Activated naive CD8-positive, alpha-beta T cell (primary cell): Measurements from ENCODE around the gene SPATA16.
"Not testable (repeated sequence)": the region's sequence is repeated elsewhere in the genome, so short reads cannot be mapped to it uniquely, and the experiment has no call there.

Experiments
- H3K27ac Mint-ChIP-seq: one replicate; pipeline ENCODE4 v1.8.0; 2021; ENCODE audit warnings: mixed read lengths
- H3K27me3 Mint-ChIP-seq: one replicate; pipeline ENCODE4 v1.8.0; 2021; ENCODE audit warnings: mixed read lengths
- H3K36me3 Mint-ChIP-seq: one replicate; pipeline ENCODE4 v1.8.0; 2021; ENCODE audit warnings: mixed read lengths
- H3K4me1 Mint-ChIP-seq: one replicate; pipeline ENCODE4 v1.8.0; 2021; ENCODE audit warnings: low read depth, mixed read lengths
- H3K4me3 Mint-ChIP-seq: one replicate; pipeline ENCODE4 v1.8.0; 2021; ENCODE audit warnings: mild to moderate bottlenecking, mixed read lengths
- H3K9me3 Mint-ChIP-seq: one replicate; pipeline ENCODE4 v1.8.0; 2021; ENCODE audit warnings: low read depth, mixed read lengths

The SPATA16 gene

GRCh38 chr3:172869784-172870518, 271.1 kb downstream of the SPATA16 start:
- H3K9me3 Mint-ChIP-seq: no peaks in the 10 kb centered on the region
- H3K27me3 Mint-ChIP-seq: peaks cover 9% of the 10 kb centered on the region
- H3K4me1 Mint-ChIP-seq: no peaks in the 10 kb centered on the region
- H3K27ac Mint-ChIP-seq: no peak overlapping the region
- no peak overlapping the region for H3K4me3 Mint-ChIP-seq
- H3K36me3 Mint-ChIP-seq: no peaks in the 10 kb centered on the region

DNA sequence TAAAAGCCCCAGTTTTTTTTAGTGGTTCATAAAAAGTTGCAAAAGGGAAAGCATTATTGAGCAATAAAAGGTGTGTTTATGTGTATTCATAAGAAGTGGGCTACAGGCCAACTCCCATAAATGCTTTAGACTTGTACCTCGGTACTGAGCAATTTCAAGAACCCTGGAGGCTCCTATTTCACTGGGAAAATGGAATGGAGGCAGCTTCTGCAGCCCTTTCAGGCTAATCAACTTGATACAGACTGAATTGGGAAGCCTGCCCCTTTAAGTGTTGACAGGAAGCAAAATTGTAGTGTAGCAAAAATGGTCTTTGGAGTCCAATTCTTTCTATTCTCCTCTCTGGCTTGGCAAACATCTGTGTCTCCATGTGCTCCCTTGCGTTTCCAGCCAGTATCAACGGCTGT, 271.7 kb downstream of the SPATA16 start:
- H3K4me3 Mint-ChIP-seq: no peak overlapping the region
- no peak overlapping the region for H3K27ac Mint-ChIP-seq
- H3K36me3 Mint-ChIP-seq: no peaks in the 10 kb centered on the region
- H3K27me3 Mint-ChIP-seq: peaks cover 9% of the 10 kb centered on the region
- no peaks in the 10 kb centered on the region for H3K4me1 Mint-ChIP-seq
- no peaks in the 10 kb centered on the region for H3K9me3 Mint-ChIP-seq

GRCh38 chr3:172868582-172869200, 272.3 kb downstream of the SPATA16 start:
- Mint-ChIP-seq H3K4me1 (no peaks in the 10 kb centered on the region), H3K9me3 (no peaks in the 10 kb centered on the region), H3K36me3 (no peaks in the 10 kb centered on the region), H3K27me3 (peaks cover 10% of the 10 kb centered on the region), H3K27ac (no peak overlapping the region), H3K4me3 (no peak overlapping the region)

DNA sequence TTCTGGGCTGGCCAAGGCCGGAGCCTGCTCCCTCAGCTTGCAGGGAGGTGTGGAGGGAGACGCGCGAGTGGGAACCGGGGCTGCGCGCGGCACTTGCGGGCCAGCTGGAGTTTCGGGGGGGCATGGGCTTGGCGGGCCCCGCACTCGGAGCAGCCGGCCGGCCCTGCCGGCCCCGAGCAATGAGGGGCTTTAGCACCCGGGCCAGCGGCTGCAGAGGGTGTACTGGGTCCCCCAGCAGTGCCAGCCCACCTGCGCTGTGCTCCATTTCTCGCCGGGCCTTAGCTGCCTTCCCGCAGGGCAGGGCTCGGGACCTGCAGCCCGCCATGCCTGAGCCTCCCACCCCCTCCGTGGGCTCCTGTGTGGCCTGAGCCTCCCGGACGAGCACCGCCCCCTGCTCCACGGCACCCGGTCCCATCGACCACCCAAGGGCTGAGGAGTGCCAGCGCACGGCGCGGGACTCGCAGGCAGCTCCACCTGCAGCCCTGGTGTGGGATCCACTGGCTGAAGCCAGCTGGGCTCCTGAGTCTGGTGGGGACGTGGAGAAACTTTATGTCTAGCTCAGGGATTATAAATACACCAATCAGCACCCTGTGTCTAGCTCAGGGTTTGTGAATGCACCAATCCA, 274.2 kb downstream of the SPATA16 start:
- H3K27ac Mint-ChIP-seq, H3K9me3 Mint-ChIP-seq, H3K4me3 Mint-ChIP-seq, H3K4me1 Mint-ChIP-seq, H3K36me3 Mint-ChIP-seq: not testable (repeated sequence)
- peaks cover 14% of the 10 kb centered on the region for H3K27me3 Mint-ChIP-seq

DNA sequence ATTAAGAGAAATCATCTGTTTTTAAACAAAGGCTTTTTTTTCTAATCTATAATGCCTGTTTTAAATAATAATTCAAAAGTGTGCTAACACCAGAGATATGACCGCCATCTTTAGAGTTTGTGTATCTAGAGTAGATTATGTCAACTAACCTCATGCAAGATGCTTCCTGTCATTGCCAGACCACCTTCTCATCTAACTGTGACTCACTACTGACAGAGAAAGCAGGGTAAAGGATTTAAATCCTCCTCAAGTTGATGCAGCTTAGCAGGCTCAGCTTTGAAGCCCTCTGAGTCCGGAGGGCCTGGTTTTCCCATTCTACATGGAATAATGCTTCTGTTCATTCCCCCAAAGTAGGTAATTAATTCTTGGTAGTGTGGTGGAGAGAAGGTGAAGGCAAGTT, 282.0 kb downstream of the SPATA16 start:
- H3K4me1 Mint-ChIP-seq: no peaks in the 10 kb centered on the region
- no peaks in the 10 kb centered on the region for H3K9me3 Mint-ChIP-seq
- no peaks in the 10 kb centered on the region for H3K36me3 Mint-ChIP-seq
- no peak overlapping the region for H3K27ac Mint-ChIP-seq
- H3K27me3 Mint-ChIP-seq: peaks cover 4% of the 10 kb centered on the region
- H3K4me3 Mint-ChIP-seq: no peak overlapping the region

DNA sequence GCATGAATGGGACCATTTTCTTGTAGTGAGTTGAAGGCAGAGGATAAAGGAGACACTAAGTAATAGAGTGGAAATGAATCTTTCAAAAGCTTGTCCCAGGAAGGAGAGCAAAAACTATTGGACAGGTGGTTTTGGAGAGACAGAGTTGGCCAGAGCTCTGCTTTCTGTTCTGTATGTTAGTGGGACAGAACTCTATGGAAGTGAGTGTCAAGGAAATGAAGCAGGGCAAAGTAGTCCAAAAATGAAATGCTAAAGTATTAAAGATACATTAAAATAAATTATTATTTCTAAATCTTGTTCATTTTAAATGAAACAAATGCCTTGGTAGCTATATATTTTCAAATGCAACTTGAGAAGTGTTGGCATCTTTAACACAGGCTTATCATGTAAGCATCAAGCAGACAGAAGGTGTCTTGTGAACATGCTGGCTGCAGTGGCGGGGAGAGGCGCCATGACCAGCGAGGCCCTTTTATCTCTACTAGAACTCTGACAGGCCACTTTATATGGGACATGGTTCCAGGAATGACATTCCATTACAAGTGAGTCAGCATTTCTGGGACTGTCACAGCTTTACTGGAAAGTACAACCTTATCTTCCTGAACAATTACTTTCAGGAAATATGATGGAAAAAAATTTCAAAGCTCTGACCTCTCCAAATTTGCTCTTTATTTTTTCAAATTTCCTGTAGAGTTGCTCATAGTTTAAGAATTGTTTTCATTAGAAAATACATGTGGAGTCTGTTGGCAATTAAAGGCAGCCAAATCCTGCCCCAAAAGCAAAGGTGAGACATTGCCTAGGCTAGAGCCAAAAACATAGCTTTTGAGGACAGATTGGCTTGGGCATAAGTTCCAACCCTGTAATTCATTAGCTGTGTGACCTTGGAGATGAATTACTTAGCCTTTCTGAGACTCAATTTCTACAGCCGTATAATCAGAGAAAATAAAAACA, 284.0 kb downstream of the SPATA16 start:
- no peaks in the 10 kb centered on the region for H3K36me3 Mint-ChIP-seq
- no peak overlapping the region for H3K27ac Mint-ChIP-seq
- H3K4me3 Mint-ChIP-seq: no peak overlapping the region
- no peaks in the 10 kb centered on the region for H3K9me3 Mint-ChIP-seq
- H3K27me3 Mint-ChIP-seq: peaks cover 1% of the 10 kb centered on the region
- H3K4me1 Mint-ChIP-seq: no peaks in the 10 kb centered on the region

- Mint-ChIP-seq H3K9me3 (no peaks in the 10 kb centered on the region), H3K27me3 (peaks cover 4% of the 10 kb centered on the region), H3K4me3 (no peak overlapping the region), H3K4me1 (no peaks in the 10 kb centered on the region), H3K36me3 (no peaks in the 10 kb centered on the region), H3K27ac (no peak overlapping the region)
These were observed 286.0 kb downstream of the SPATA16 start for GRCh38 chr3:172855037-172855436.

DNA sequence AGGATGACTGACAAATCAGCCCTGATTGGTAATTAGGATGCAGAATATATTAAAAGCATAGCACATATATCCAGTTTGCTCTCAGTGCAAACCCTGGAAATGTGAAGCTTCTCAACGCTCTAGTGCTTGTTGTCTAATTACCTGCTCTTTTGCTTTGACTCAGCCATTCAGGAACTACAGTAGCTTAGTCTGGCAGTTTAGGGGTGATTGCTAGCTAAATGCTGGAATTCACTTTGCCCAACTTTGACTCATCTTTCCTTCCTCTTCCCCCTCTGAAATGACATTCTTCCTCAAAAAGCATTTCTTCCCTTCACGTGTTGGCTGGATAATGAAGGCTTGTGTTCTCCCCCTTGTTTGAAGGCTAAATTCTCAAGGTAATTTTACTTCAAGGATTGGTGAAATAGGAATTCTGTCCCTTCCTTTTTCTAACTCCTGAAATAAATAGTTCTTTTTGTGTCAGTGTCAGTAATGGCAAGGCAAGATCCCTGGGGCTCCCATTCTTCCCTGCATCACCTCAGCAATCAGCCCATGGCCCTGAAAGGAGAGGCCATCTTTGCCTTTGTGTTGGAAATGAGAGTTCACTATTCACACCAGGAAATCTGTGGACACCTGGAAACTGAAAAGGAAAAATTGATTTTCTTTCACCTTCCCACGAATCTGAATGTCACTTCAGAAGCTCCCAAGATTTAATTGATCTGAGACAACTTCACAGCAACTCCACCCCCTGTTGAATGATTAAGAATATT, 286.9 kb downstream of the SPATA16 start:
- H3K9me3 Mint-ChIP-seq: no peaks in the 10 kb centered on the region
- no peaks in the 10 kb centered on the region for H3K36me3 Mint-ChIP-seq
- H3K27me3 Mint-ChIP-seq: peaks cover 4% of the 10 kb centered on the region
- no peak overlapping the region for H3K4me3 Mint-ChIP-seq
- H3K27ac Mint-ChIP-seq: no peak overlapping the region
- H3K4me1 Mint-ChIP-seq: no peaks in the 10 kb centered on the region

- H3K27me3 Mint-ChIP-seq: peaks cover 6% of the 10 kb centered on the region
- H3K36me3 Mint-ChIP-seq: no peaks in the 10 kb centered on the region
- no peak overlapping the region for H3K27ac Mint-ChIP-seq
- H3K4me1 Mint-ChIP-seq: no peaks in the 10 kb centered on the region
- no peaks in the 10 kb centered on the region for H3K9me3 Mint-ChIP-seq
- no peak overlapping the region for H3K4me3 Mint-ChIP-seq
These were observed 288.0 kb downstream of the SPATA16 start for GRCh38 chr3:172853005-172853404.

DNA sequence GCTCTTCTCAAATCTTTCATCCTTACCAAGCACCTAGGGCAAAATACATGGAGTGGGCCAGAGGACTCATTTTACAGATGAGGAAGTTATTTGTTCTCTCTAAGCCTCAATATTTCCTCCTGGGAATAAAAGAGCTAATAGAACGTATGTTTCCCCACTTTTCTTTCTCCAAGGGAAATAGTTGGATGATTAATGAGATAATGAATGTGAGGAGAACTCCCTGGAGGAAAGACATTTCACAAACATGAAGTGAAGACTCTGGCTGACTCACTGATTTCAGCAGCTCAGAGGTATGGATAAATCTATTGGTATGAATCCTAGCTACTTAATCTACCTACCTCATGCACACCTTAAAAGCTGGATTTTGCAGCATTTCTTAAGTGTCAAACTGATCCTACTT, 292.1 kb downstream of the SPATA16 start:
- H3K4me3 Mint-ChIP-seq: no peak overlapping the region
- no peaks in the 10 kb centered on the region for H3K4me1 Mint-ChIP-seq
- H3K36me3 Mint-ChIP-seq: no peaks in the 10 kb centered on the region
- no peaks in the 10 kb centered on the region for H3K9me3 Mint-ChIP-seq
- H3K27ac Mint-ChIP-seq: no peak overlapping the region
- peaks cover 8% of the 10 kb centered on the region for H3K27me3 Mint-ChIP-seq

DNA sequence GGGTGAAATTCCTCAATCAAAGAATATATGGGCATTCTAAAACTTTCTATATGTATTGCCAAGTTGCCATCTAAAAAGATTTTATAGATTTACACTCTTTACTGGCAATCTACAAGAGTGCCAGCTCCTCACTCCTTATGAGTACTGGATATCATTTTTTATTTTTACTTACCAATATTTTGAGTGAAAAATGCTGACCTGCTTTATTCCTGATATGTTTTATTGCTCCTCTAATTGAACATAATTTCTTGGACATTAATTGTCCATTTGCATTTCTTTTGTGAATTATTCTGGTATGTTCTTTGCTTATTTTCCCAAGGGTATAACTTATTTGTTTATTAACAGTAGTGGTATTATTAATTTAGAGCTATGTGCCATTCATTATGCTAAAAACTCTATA, 293.7 kb downstream of the SPATA16 start:
- no peaks in the 10 kb centered on the region for H3K4me1 Mint-ChIP-seq
- H3K9me3 Mint-ChIP-seq: no peaks in the 10 kb centered on the region
- no peak overlapping the region for H3K27ac Mint-ChIP-seq
- no peak overlapping the region for H3K4me3 Mint-ChIP-seq
- peaks cover 11% of the 10 kb centered on the region for H3K27me3 Mint-ChIP-seq
- no peaks in the 10 kb centered on the region for H3K36me3 Mint-ChIP-seq

DNA sequence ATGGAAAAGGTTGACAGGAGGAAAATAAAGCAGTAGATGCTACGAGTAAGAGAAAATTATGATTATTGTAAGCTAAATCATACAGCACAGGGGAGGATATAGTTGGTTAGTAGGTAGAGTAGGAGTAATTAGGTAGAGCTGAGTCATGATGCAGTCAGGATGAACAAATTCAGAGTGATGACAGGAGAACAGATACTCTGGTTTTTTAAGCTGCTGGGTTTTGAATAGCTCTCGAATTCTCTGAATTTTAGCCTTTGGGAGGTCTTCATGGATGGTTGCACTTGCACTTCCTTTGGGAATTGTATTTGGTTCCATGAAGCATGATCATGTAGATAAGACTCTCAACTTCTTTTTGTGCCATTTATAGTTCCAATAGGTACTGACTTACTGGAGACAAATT, 294.3 kb downstream of the SPATA16 start:
- no peak overlapping the region for H3K27ac Mint-ChIP-seq

DNA sequence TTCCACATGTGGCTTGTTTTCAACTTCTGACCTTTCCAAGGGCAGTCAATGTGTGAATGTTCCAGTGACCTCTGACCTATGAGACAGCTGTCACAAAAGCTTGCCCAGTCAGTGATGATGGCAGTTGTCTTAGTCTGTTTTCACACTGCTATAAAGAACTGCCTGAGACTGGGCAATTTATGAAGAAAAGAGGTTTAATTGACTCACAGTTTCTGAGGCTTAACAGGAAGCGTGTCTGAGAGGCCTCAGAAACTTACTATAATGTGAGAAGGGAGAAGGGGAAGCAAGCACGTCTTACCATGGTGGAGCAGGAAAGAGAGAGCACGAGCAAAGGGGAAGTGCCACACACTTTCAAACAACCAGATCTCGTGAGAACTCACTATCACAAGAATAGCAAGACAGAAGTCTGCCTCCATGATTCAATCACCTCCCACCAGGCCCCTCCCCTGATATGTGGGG, 294.9 kb downstream of the SPATA16 start:
- no peaks in the 10 kb centered on the region for H3K36me3 Mint-ChIP-seq
- no peaks in the 10 kb centered on the region for H3K4me1 Mint-ChIP-seq
- H3K9me3 Mint-ChIP-seq: no peaks in the 10 kb centered on the region
- H3K27me3 Mint-ChIP-seq: peaks cover 12% of the 10 kb centered on the region
- no peak overlapping the region for H3K4me3 Mint-ChIP-seq
- H3K27ac Mint-ChIP-seq: no peak overlapping the region

More for the DNA sequence above, 294.3 kb downstream of the SPATA16 start:
- H3K4me3 Mint-ChIP-seq: no peak overlapping the region
- H3K4me1 Mint-ChIP-seq: no peaks in the 10 kb centered on the region
- peaks cover 11% of the 10 kb centered on the region for H3K27me3 Mint-ChIP-seq
- no peaks in the 10 kb centered on the region for H3K36me3 Mint-ChIP-seq
- H3K9me3 Mint-ChIP-seq: no peaks in the 10 kb centered on the region

DNA sequence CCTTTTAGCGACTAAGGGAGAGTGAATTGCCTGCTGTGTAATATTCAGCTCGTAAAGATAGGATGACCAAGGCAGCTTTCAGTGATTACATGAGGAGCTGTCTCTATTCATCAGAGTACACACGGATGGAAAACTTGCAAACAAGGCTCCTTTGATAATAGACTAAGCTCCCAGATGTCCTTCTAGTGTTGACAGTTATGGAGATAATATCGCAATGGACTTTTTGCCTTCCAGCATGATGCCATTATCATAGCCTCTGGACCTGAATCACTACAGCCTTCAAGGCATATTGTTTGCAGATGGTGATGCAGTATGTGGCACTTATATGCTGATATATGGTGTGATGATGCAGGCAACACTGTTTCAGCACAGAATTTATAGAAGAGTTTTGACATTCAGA, 296.6 kb downstream of the SPATA16 start:
- no peaks in the 10 kb centered on the region for H3K9me3 Mint-ChIP-seq
- no peaks in the 10 kb centered on the region for H3K4me1 Mint-ChIP-seq
- no peaks in the 10 kb centered on the region for H3K36me3 Mint-ChIP-seq
- no peak overlapping the region for H3K4me3 Mint-ChIP-seq
- no peak overlapping the region for H3K27ac Mint-ChIP-seq
- H3K27me3 Mint-ChIP-seq: peaks cover 10% of the 10 kb centered on the region
